GM12874 (cell line): Measurements from ENCODE around the gene NAV2.

Source experiments
- CTCF ChIP-seq: IDR thresholded peaks from 2 replicates; pipeline ENCODE4 v1.5.1; 2011; ENCODE audit warnings: low read depth, mild to moderate bottlenecking, control low read depth, low read length, moderate library complexity; ENCODE audit not compliant: insufficient read depth

NAV2 gene

GRCh38 chr11:19714022-19714386 lies 1.4 kb downstream of the NAV2 start:
- no peak for TF ChIP-seq CTCF

GRCh38 chr11:19714387-19715363 lies 2.0 kb downstream of the NAV2 start:
- no peak for TF ChIP-seq CTCF

GRCh38 chr11:19715373-19715772 lies 2.7 kb downstream of the NAV2 start:
- TF ChIP-seq CTCF = no peak

GRCh38 chr11:19718051-19718450 lies 5.4 kb downstream of the NAV2 start:
- TF ChIP-seq CTCF = no peak

GRCh38 chr11:19718951-19719350 lies 6.3 kb downstream of the NAV2 start:
- no peak for TF ChIP-seq CTCF

- TF ChIP-seq CTCF = no peak
Observed at GRCh38 chr11:19719960-19720359, 7.3 kb downstream of the NAV2 start.

- no peak for TF ChIP-seq CTCF
Observed at GRCh38 chr11:19721176-19721575, 8.5 kb downstream of the NAV2 start.
